GM12801 (cell line): Measurements from ENCODE around the gene PPL.

Source experiments
- TF ChIP-seq, protein P1 (sequence below): IDR thresholded peaks from one replicate; pipeline ENCODE4 v1.5.1; 2011; ENCODE audit warnings: control low read depth; ENCODE audit not compliant: insufficient read length; ENCODE audit errors: extremely low read depth

The PPL gene

GRCh38 chr16:4839942-4840341 is 97.0 kb downstream of the PPL start:
- TF ChIP-seq, protein P1, sequence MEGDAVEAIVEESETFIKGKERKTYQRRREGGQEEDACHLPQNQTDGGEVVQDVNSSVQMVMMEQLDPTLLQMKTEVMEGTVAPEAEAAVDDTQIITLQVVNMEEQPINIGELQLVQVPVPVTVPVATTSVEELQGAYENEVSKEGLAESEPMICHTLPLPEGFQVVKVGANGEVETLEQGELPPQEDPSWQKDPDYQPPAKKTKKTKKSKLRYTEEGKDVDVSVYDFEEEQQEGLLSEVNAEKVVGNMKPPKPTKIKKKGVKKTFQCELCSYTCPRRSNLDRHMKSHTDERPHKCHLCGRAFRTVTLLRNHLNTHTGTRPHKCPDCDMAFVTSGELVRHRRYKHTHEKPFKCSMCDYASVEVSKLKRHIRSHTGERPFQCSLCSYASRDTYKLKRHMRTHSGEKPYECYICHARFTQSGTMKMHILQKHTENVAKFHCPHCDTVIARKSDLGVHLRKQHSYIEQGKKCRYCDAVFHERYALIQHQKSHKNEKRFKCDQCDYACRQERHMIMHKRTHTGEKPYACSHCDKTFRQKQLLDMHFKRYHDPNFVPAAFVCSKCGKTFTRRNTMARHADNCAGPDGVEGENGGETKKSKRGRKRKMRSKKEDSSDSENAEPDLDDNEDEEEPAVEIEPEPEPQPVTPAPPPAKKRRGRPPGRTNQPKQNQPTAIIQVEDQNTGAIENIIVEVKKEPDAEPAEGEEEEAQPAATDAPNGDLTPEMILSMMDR = no peak

DNA sequence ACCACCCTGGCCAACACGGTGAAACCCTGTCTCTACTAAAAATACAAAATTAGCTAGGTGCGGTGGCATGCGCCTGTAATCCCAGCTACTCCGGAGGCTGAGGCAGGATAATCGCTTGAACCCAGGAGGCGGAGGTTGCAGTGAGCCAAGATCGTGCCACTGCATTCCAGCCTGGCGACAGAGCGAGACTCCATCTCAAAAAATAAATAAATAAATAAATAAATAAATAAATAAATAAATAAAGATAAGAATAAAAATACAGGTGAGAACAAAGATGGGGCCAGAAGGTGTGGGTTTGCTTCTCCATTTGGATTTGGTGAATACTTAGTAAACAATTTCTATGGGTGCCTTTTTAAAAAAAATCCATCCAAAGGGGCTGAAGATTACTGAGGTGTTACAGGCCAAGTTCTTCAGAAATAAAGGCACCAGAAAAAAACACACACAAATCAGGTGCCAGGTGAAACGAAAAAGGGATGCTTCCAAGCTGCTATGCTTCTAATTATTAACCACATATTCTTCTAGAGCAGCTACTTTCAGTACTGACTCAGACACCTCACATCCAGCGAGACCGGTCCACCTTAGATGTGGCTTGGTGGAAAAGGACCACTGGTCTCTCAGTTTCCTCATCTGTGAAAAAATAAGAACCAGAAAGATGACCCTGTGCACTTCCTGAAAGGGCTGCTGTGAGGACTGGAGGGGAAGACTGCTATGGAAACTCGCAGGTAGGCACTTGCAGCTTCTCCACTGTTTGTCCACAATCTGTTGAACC is 99.0 kb downstream of the PPL start:
- TF ChIP-seq, protein P1 = no peak

- TF ChIP-seq, protein P1 = no peak
Observed at GRCh38 chr16:4836727-4837126, 100.2 kb downstream of the PPL start.

DNA sequence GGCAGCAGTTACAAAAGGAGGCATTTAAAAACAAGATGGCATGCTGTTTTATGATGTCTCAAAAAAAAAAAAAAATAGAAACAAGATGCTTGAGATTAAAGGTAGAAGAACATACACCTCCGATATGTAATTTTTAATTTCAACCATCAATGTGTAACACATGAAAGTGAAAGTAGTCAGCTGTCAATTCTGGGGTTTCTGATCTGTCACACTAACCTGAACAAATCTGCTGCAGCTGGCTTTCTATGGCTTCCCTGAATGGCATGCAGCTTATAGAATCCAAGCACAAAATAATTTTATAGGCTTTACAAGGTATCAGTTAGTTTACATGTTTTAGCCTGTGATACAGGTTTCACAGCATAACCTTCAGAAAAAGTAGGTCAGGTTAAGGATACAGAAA is 103.4 kb downstream of the PPL start:
- TF ChIP-seq, protein P1 = no peak

- TF ChIP-seq, protein P1 = no peak
Observed at GRCh38 chr16:4832698-4833343, 104.1 kb downstream of the PPL start.
